OCI-LY7 (cell line): ENCODE data around the gene ASCC1. TPM values are rescaled to one million over a fixed set of nuclear protein-coding genes. Genes with fewer than 3 reads are reported as not detected.

Experiments used
- BruUV-seq: library from RNA; stranded (reverse); fragments of 400-500 nt; replicated peaks from 2 replicates; lab custom pipeline; 2021; lab: Mats Ljungman, UMichigan
- CTCF ChIA-PET: fragments of 300-600 bp; sonication (Branson Sonifier 250); formaldehyde crosslinking; loops from one replicate; lab custom pipeline; 2022; ENCODE audit warnings: antibody characterized with exemption; ENCODE audit not compliant: unreplicated experiment; lab: Charles Lee
- POLR2A ChIA-PET: fragments of 300-600 bp; sonication (Branson Sonifier 250); formaldehyde crosslinking; loops from one replicate; lab custom pipeline; 2022; ENCODE audit warnings: antibody characterized with exemption; lab: Charles Lee
- DNase-seq: peaks from one replicate; pipeline ENCODE4 v3.0.0-alpha.2; 2015; ENCODE audit warnings: low spot score
- H2AFZ ChIP-seq: fragments of 200-600 bp; sonication (generic), shearing (Covaris generic); 2 replicates; pipeline ENCODE4 v1.6.1; 2014; ENCODE audit warnings: mild to moderate bottlenecking, antibody characterized with exemption, low read length, moderate library complexity
- H3K27ac ChIP-seq: fragments of 200-600 bp; sonication (generic); 2 replicates; pipeline ENCODE4 v1.5.1; 2014; ENCODE audit warnings: mixed run types, low read depth, mild to moderate bottlenecking, moderate library complexity, low read length, inconsistent platforms; ENCODE audit not compliant: poor library complexity, severe bottlenecking
- H3K36me3 ChIP-seq: fragments of 200-600 bp; sonication (generic); 2 replicates; pipeline ENCODE4 v1.6.1; 2014; ENCODE audit warnings: mild to moderate bottlenecking, antibody characterized with exemption, low read length, moderate library complexity, mixed read lengths; ENCODE audit not compliant: insufficient read depth
- H3K4me1 ChIP-seq: fragments of 200-600 bp; sonication (generic); 2 replicates; pipeline ENCODE4 v1.5.1; 2014; ENCODE audit warnings: mild to moderate bottlenecking, low read length; ENCODE audit not compliant: insufficient read depth, poor library complexity, severe bottlenecking
- H3K4me2 ChIP-seq: fragments of 200-600 bp; sonication (generic); 2 replicates; pipeline ENCODE4 v1.6.1; 2014; ENCODE audit warnings: mild to moderate bottlenecking, low read length
- H3K4me3 ChIP-seq: fragments of 200-600 bp; sonication (generic); 2 replicates; pipeline ENCODE4 v1.5.1; 2014; ENCODE audit warnings: mild to moderate bottlenecking, low read depth, low read length; ENCODE audit not compliant: poor library complexity, severe bottlenecking
- H3K79me2 ChIP-seq: fragments of 200-600 bp; sonication (generic); 2 replicates; pipeline ENCODE4 v1.6.1; 2016; ENCODE audit warnings: low read depth, mild to moderate bottlenecking, low read length, moderate library complexity, mixed read lengths; ENCODE audit not compliant: insufficient read depth
- H3K9me2 ChIP-seq: fragments of 200-600 bp; sonication (generic); 2 replicates; pipeline ENCODE4 v1.6.1; 2016; ENCODE audit warnings: mild to moderate bottlenecking, low read length, mixed read lengths; ENCODE audit not compliant: insufficient read depth
- H3K9me3 ChIP-seq: fragments of 200-600 bp; sonication (generic); 2 replicates; pipeline ENCODE4 v1.6.1; 2014; ENCODE audit warnings: mild to moderate bottlenecking, mixed run types, low read length, mixed read lengths
- H4K20me1 ChIP-seq: fragments of 200-600 bp; sonication (generic); 2 replicates; pipeline ENCODE4 v1.6.1; 2014; ENCODE audit warnings: mild to moderate bottlenecking, antibody characterized with exemption, low read length, moderate library complexity, mixed read lengths; ENCODE audit not compliant: insufficient read depth
- CTCF ChIP-seq: fragments of 200-600 bp; sonication (generic); conservative IDR thresholded peaks from 2 replicates; pipeline ENCODE4 v1.5.1; 2014; ENCODE audit warnings: mild to moderate bottlenecking, antibody characterized with exemption, low read length, moderate library complexity, mixed read lengths
- EZH2phosphoT487 ChIP-seq: fragments of 200-600 bp; sonication (generic); IDR thresholded peaks from 2 replicates; pipeline ENCODE4 v1.6.1; 2018; ENCODE audit warnings: low read depth, borderline replicate concordance, mild to moderate bottlenecking, mixed run types, antibody characterized with exemption, low read length, moderate library complexity, mixed read lengths
- intact Hi-C: fragments of 100-400 bp; cut with micrococcal nuclease; formaldehyde crosslinking; loops from one replicate; pipeline ENCODE4 v1.10.0; 2022; ENCODE audit not compliant: unreplicated experiment
- total RNA-seq, 2 experiments: library from RNA; depleted of rRNA in 1 of 2; stranded (reverse); fragments of >200 nt in 1 of 2; shearing (Covaris generic) in 1 of 2; gene quantifications; 2 replicates each; pipeline ENCODE4 v1.2.3, GENCODE V29; 2014 to 2022

The ASCC1 gene
- total RNA-seq, 2 experiments from 2014 or later: 27.1 to 59.9 TPM

GRCh38 chr10:72107325-72108003, 108.6 kb downstream of the ASCC1 start:
- Histone ChIP-seq H3K4me3 (no peak overlapping the region), H3K4me1 (peaks cover 29% of the 10 kb centered on the region), H2AFZ (no peak overlapping the region; the same call in 1 of the 2 replicates), H3K36me3 (peaks cover 5% of the 10 kb centered on the region; the same call in 1 of the 2 replicates), H3K27ac (no peak overlapping the region), H3K9me3 (no peaks in the 10 kb centered on the region), H3K79me2 (no peaks in the 10 kb centered on the region), H3K4me2 (peak overlapping the region; percentile 43), H4K20me1 (no peaks in the 10 kb centered on the region), H3K9me2 (no peaks in the 10 kb centered on the region)
- intact Hi-C loops: no loop called here
- ChIA-PET CTCF (interaction anchor here (0.5 kb wide), 1 partner anchor 293 kb away, joined by 3 read pairs; no protein-coding TSS in a partner anchor), POLR2A (interaction anchor here (0.5 to 1.4 kb wide), 6 partner anchors 11 to 248 kb away, joined by 3 to 4 read pairs (median 3); no protein-coding TSS in a partner anchor)
- DNase-seq: peak; percentile 62
- no peak for TF ChIP-seq EZH2phosphoT487
- TF ChIP-seq CTCF: no peak
- BruUV-seq: no TSS peak

GRCh38 chr10:72106896-72107295, 109.2 kb downstream of the ASCC1 start:
- ChIA-PET POLR2A (interaction anchor here (0.5 to 1.0 kb wide), 4 partner anchors 13 to 177 kb away, joined by 3 to 4 read pairs (median 4); no protein-coding TSS in a partner anchor), CTCF (no interaction called here)
- H3K9me2 ChIP-seq: no peaks in the 10 kb centered on the region
- peaks cover 29% of the 10 kb centered on the region for H3K4me1 ChIP-seq
- H3K4me3 ChIP-seq: no peak overlapping the region
- no peak overlapping the region for H2AFZ ChIP-seq
- BruUV-seq: no TSS peak
- no peaks in the 10 kb centered on the region for H4K20me1 ChIP-seq
- H3K36me3 ChIP-seq: peaks cover 5% of the 10 kb centered on the region; the same call in 1 of the 2 replicates
- H3K27ac ChIP-seq: no peak overlapping the region
- DNase-seq: no peak
- intact Hi-C loops: no loop called here
- no peaks in the 10 kb centered on the region for H3K9me3 ChIP-seq
- peak overlapping the region; percentile 43 for H3K4me2 ChIP-seq
- TF ChIP-seq EZH2phosphoT487 (no peak), CTCF (no peak)
- no peaks in the 10 kb centered on the region for H3K79me2 ChIP-seq
